NT2/D1 (cell line): ENCODE measurements around the gene GPR32.
"Not testable (repeated sequence)": the region's sequence is repeated elsewhere in the genome, so short reads cannot be mapped to it uniquely, and the experiment has no call there.

ENCODE experiments used
- DNase-seq: peaks from one replicate; pipeline ENCODE4 v3.0.0-alpha.2; 2011; ENCODE audit warnings: low read depth, low spot score
- H3K27me3 ChIP-seq: 2 replicates; pipeline ENCODE4 v1.6.0; 2011; ENCODE audit warnings: mild to moderate bottlenecking; ENCODE audit not compliant: insufficient read length, insufficient read depth
- H3K36me3 ChIP-seq: 2 replicates; pipeline ENCODE4 v1.6.1; 2011; ENCODE audit warnings: mild to moderate bottlenecking, low read length, mixed read lengths; ENCODE audit not compliant: insufficient read depth, insufficient read length
- H3K4me1 ChIP-seq: 2 replicates; pipeline ENCODE4 v1.5.1; 2011; ENCODE audit not compliant: insufficient read depth, insufficient read length
- H3K4me3 ChIP-seq: 2 replicates; pipeline ENCODE4 v1.5.1; 2011; ENCODE audit warnings: low read depth; ENCODE audit not compliant: insufficient read length
- H3K9ac ChIP-seq: 2 replicates; pipeline ENCODE4 v1.6.0; 2011; ENCODE audit warnings: low read depth; ENCODE audit not compliant: insufficient read length
- H3K9me3 ChIP-seq: 2 replicates; pipeline ENCODE4 v1.5.1; 2011; ENCODE audit warnings: mild to moderate bottlenecking, low read length; ENCODE audit not compliant: insufficient read depth
- SUZ12 ChIP-seq: IDR thresholded peaks from 2 replicates; pipeline ENCODE4 v1.6.1; 2011; ENCODE audit not compliant: insufficient read length, insufficient read depth; ENCODE audit errors: extremely low read depth
- YY1 ChIP-seq: IDR thresholded peaks from 2 replicates; pipeline ENCODE4 v1.6.1; 2011; ENCODE audit not compliant: insufficient read length, insufficient read depth
- ZNF274 ChIP-seq: IDR thresholded peaks from 2 replicates; pipeline ENCODE4 v1.6.1; 2011; ENCODE audit warnings: mild to moderate bottlenecking, low read depth, low read length

The GPR32 gene

GRCh38 chr19:50778906-50779430 is 8.7 kb downstream of the GPR32 start:
- no peak for DNase-seq
- Histone ChIP-seq H3K9me3 (no peaks in the 10 kb centered on the region), H3K9ac (no peak overlapping the region), H3K4me1 (peaks cover 7% of the 10 kb centered on the region), H3K36me3 (no peaks in the 10 kb centered on the region), H3K27me3 (peaks cover 58% of the 10 kb centered on the region), H3K4me3 (no peak overlapping the region)
- TF ChIP-seq ZNF274 (no peak), YY1 (no peak), SUZ12 (no peak)

GRCh38 chr19:50779504-50780457 is 9.5 kb downstream of the GPR32 start:
- H3K27me3 ChIP-seq, result peaks cover 54% of the 10 kb centered on the region
- no peak for DNase-seq

GRCh38 chr19:50780753-50781435 is 10.6 kb downstream of the GPR32 start:
- H3K4me1 ChIP-seq, result peaks cover 7% of the 10 kb centered on the region
- no peak for TF ChIP-seq YY1
- no peak for TF ChIP-seq ZNF274
- TF ChIP-seq SUZ12, result no peak
- H3K9me3 ChIP-seq, result no peaks in the 10 kb centered on the region
- H3K27me3 ChIP-seq, result peaks cover 51% of the 10 kb centered on the region
- H3K9ac ChIP-seq, result no peak overlapping the region
- H3K36me3 ChIP-seq, result no peaks in the 10 kb centered on the region
- H3K4me3 ChIP-seq, result no peak overlapping the region
- no peak for DNase-seq

More at GRCh38 chr19:50779504-50780457, 9.5 kb downstream of the GPR32 start:
- Histone ChIP-seq H3K36me3 (no peaks in the 10 kb centered on the region), H3K4me3 (no peak overlapping the region), H3K9me3 (no peaks in the 10 kb centered on the region), H3K4me1 (peaks cover 7% of the 10 kb centered on the region), H3K9ac (no peak overlapping the region)
- TF ChIP-seq YY1, result no peak
- TF ChIP-seq ZNF274, result no peak
- no peak for TF ChIP-seq SUZ12

- not testable (repeated sequence) for H3K4me1 ChIP-seq, DNase-seq, H3K36me3 ChIP-seq, H3K9ac ChIP-seq, H3K9me3 ChIP-seq, H3K4me3 ChIP-seq
- H3K27me3 ChIP-seq, result peaks cover 31% of the 10 kb centered on the region
These were observed 13.5 kb downstream of the GPR32 start for GRCh38 chr19:50783848-50784152.

GRCh38 chr19:50784710-50785109 is 14.4 kb downstream of the GPR32 start:
- peaks cover 9% of the 10 kb centered on the region for H3K4me1 ChIP-seq
- no peaks in the 10 kb centered on the region for H3K9me3 ChIP-seq
- H3K36me3 ChIP-seq, result no peaks in the 10 kb centered on the region
- no peak overlapping the region for H3K4me3 ChIP-seq
- H3K27me3 ChIP-seq, result peaks cover 24% of the 10 kb centered on the region
- no peak for TF ChIP-seq ZNF274
- no peak for TF ChIP-seq YY1
- TF ChIP-seq SUZ12, result no peak
- H3K9ac ChIP-seq, result no peak overlapping the region
- DNase-seq, result no peak

GRCh38 chr19:50785329-50785728 is 15.1 kb downstream of the GPR32 start:
- Histone ChIP-seq H3K4me3 (no peak overlapping the region), H3K4me1 (peaks cover 3% of the 10 kb centered on the region), H3K9me3 (no peaks in the 10 kb centered on the region), H3K9ac (no peak overlapping the region), H3K27me3 (peaks cover 19% of the 10 kb centered on the region), H3K36me3 (no peaks in the 10 kb centered on the region)
- TF ChIP-seq YY1 (no peak), SUZ12 (no peak), ZNF274 (no peak)
- no peak for DNase-seq

GRCh38 chr19:50790396-50790795 is 20.1 kb downstream of the GPR32 start, which contains the start of gene ACP4:
TSS of gene ACP4 (plus strand) at chr19:50790415. CDS start at chr19:50790415, 0 bp downstream.
- DNase-seq, result no peak
- TF ChIP-seq SUZ12, result no peak
- no peak for TF ChIP-seq YY1
- no peak for TF ChIP-seq ZNF274
- H3K9ac ChIP-seq, result no peak within 1 kb of the TSS

More at GRCh38 chr19:50790396-50790795, 20.1 kb downstream of the GPR32 start, which contains the start of gene ACP4:
- H3K27me3 ChIP-seq, result no peaks in the 10 kb centered on the region
- H3K4me3 ChIP-seq, result no peak within 1 kb of the TSS
- peaks cover 20% of the 10 kb centered on the region for H3K4me1 ChIP-seq
- H3K36me3 ChIP-seq, result peaks cover 5% of the 10 kb centered on the region
- no peaks in the 10 kb centered on the region for H3K9me3 ChIP-seq
